Measurements from ENCODE around the gene NSDHL.

DNA sequence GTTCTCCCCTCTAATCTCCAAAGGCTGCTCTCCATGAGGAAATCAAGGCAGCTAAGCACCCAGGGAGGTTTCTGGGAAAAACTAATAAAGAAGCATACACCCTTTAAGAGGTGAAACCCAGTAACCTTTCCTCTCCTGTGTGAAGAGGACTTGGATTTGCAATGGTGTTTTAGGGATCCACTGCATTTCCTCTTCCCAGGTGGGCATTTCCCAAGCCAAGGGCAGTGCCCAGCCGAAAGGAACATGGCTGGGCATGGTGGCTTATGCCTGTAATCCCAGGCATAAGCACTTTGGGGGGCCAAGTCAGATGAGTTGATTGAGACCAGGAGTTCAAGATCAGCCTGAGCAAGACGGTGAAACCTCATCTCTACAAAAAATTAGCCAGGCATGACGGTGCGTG is 61.6 kb downstream of the NSDHL start:
- TF ChIP-seq, protein P1, sequence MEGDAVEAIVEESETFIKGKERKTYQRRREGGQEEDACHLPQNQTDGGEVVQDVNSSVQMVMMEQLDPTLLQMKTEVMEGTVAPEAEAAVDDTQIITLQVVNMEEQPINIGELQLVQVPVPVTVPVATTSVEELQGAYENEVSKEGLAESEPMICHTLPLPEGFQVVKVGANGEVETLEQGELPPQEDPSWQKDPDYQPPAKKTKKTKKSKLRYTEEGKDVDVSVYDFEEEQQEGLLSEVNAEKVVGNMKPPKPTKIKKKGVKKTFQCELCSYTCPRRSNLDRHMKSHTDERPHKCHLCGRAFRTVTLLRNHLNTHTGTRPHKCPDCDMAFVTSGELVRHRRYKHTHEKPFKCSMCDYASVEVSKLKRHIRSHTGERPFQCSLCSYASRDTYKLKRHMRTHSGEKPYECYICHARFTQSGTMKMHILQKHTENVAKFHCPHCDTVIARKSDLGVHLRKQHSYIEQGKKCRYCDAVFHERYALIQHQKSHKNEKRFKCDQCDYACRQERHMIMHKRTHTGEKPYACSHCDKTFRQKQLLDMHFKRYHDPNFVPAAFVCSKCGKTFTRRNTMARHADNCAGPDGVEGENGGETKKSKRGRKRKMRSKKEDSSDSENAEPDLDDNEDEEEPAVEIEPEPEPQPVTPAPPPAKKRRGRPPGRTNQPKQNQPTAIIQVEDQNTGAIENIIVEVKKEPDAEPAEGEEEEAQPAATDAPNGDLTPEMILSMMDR (IDR thresholded peaks at IDR 0.05), result no peak
- no peak for TF ChIP-seq POLR2A (IDR thresholded peaks at IDR 0.05)
